Effector CD4-positive, alpha-beta T cell (primary cell): Measurements from ENCODE around the gene GABRP.
"Not testable (repeated sequence)": the region's sequence is repeated elsewhere in the genome, so short reads cannot be mapped to it uniquely, and the experiment has no call there.

Experiments
- DNase-seq: peaks from one replicate; pipeline ENCODE4 v3.0.0-alpha.2; 2020

Gene GABRP

GRCh38 chr5:170795154-170795553 lies 11.6 kb downstream of the GABRP start:
- no peak for DNase-seq

- DNase-seq = no peak
Measured at GRCh38 chr5:170805666-170806065, 22.1 kb downstream of the GABRP start.

- DNase-seq = no peak
Measured at GRCh38 chr5:170809551-170809950, 26.0 kb downstream of the GABRP start.

GRCh38 chr5:170811719-170812118 lies 28.2 kb downstream of the GABRP start:
- no peak for DNase-seq

GRCh38 chr5:170813231-170813630 lies 29.7 kb downstream of the GABRP start:
- DNase-seq = no peak

- DNase-seq = no peak
Measured at GRCh38 chr5:170817195-170817594, 33.7 kb downstream of the GABRP start.

GRCh38 chr5:170818232-170818631 lies 34.7 kb downstream of the GABRP start:
- DNase-seq = no peak

GRCh38 chr5:170819824-170820223 lies 36.3 kb downstream of the GABRP start:
- DNase-seq = no peak

GRCh38 chr5:170821257-170821800 lies 37.8 kb downstream of the GABRP start:
- no peak for DNase-seq

GRCh38 chr5:170826117-170826516 lies 42.6 kb downstream of the GABRP start:
- DNase-seq = no peak

- DNase-seq = no peak
Measured at GRCh38 chr5:170832241-170832640, 48.7 kb downstream of the GABRP start.

- DNase-seq = not testable (repeated sequence)
Measured at GRCh38 chr5:170833981-170834380, 50.5 kb downstream of the GABRP start.

- DNase-seq = no peak
Measured at GRCh38 chr5:170836226-170836625, 52.7 kb downstream of the GABRP start.

GRCh38 chr5:170843870-170844269 lies 60.3 kb downstream of the GABRP start:
- DNase-seq = no peak

GRCh38 chr5:170844651-170845050 lies 61.1 kb downstream of the GABRP start:
- no peak for DNase-seq

- no peak for DNase-seq
Measured at GRCh38 chr5:170846416-170846815, 62.9 kb downstream of the GABRP start.

GRCh38 chr5:170846846-170847245 lies 63.3 kb downstream of the GABRP start:
- no peak for DNase-seq

- DNase-seq = no peak
Measured at GRCh38 chr5:170848033-170848432, 64.5 kb downstream of the GABRP start.

- DNase-seq = no peak
Measured at GRCh38 chr5:170849374-170849773, 65.8 kb downstream of the GABRP start.

GRCh38 chr5:170854566-170854965 lies 71.0 kb downstream of the GABRP start:
- DNase-seq = no peak

- no peak for DNase-seq
Measured at GRCh38 chr5:170857066-170857465, 73.5 kb downstream of the GABRP start.

- DNase-seq = no peak
Measured at GRCh38 chr5:170860415-170860814, 76.9 kb downstream of the GABRP start.

GRCh38 chr5:170860818-170861666 lies 77.5 kb downstream of the GABRP start:
- no peak for DNase-seq

GRCh38 chr5:170861667-170861916 lies 78.1 kb downstream of the GABRP start:
- no peak for DNase-seq
